Kidney (tissue), 14 donors: Measurements from ENCODE around the gene CNTD1. TPM values are rescaled to one million over a fixed set of nuclear protein-coding genes. Genes with fewer than 3 reads are reported as not detected.

Experiments
- DNase-seq, 5 donors: peaks; one replicate each; pipeline ENCODE4 v3.0.0-alpha.2; 2013 to 2020
- FAIRE-seq: peaks from 2 replicates; lab custom pipeline; 2012; peaks lifted over from hg19 to GRCh38; lab: Jason Lieb, UNC
- H3K27ac ChIP-seq, 2 donors: one replicate each; pipeline ENCODE4 v1.7.0; 2013; ENCODE audit warnings: low read depth in 2 of 2, low read length in 2 of 2, inconsistent platforms in 1 of 2
- H3K27me3 ChIP-seq: one replicate; pipeline ENCODE4 v1.7.1; 2013; ENCODE audit warnings: low read length, inconsistent platforms; ENCODE audit not compliant: control insufficient read depth, insufficient read depth
- H3K36me3 ChIP-seq, 3 donors: one replicate each; pipeline versions ENCODE4 v1.7.0 to v1.7.1; 2013; ENCODE audit warnings: low read length in 3 of 3, control low read depth in 1 of 3, inconsistent platforms in 1 of 3; ENCODE audit not compliant: insufficient read depth in 3 of 3, control insufficient read depth in 2 of 3
- H3K4me1 ChIP-seq, 3 donors: one replicate each; pipeline versions ENCODE4 v1.7.0 to v1.7.1; 2013; ENCODE audit warnings: low read length in 3 of 3, inconsistent platforms in 1 of 3, low read depth in 1 of 3; ENCODE audit not compliant: control insufficient read depth in 2 of 3, insufficient read depth in 2 of 3
- H3K4me3 ChIP-seq, 3 donors: one replicate each; pipeline versions ENCODE4 v1.7.0 to v1.8.1; 2013; ENCODE audit warnings: low read length in 3 of 3, control low read depth in 1 of 3, inconsistent platforms in 1 of 3
- H3K9ac ChIP-seq, 3 donors: one replicate each; pipeline versions ENCODE4 v1.7.0 to v1.7.1; 2013; ENCODE audit warnings: low read length in 3 of 3, control low read depth in 1 of 3, inconsistent platforms in 1 of 3
- H3K9me3 ChIP-seq, 3 donors: one replicate each; pipeline versions ENCODE4 v1.7.0 to v1.7.1; 2013; ENCODE audit warnings: low read length in 3 of 3, control low read depth in 1 of 3, inconsistent platforms in 1 of 3; ENCODE audit not compliant: control insufficient read depth in 2 of 3, insufficient read depth in 1 of 3
- CTCF ChIP-seq: IDR thresholded peaks from 3 replicates; pipeline ENCODE4 v1.5.1; 2012; ENCODE audit warnings: mild to moderate bottlenecking, moderate library complexity, borderline replicate concordance; ENCODE audit not compliant: insufficient read depth; ENCODE audit errors: extremely low read depth
- intact Hi-C: fragments of 100-400 bp; cut with DNase I; formaldehyde crosslinking; loops from one replicate; pipeline ENCODE4 v1.11.1; 2022
- polyA plus RNA-seq: library from polyadenylated mRNA; stranded (reverse); fragments of 350-450 nt; fragmentation: Illumina TruSeq; extraction: RNeasy Lipid Tissue Mini Kit (QIAGEN cat#74804); gene quantifications from one replicate; pipeline ENCODE4 v1.2.3, GENCODE V29; 2014; ENCODE audit warnings: low read depth, low replicate concordance; ENCODE audit not compliant: insufficient read depth
- total RNA-seq: library from RNA; stranded (reverse); fragmentation: NEBNext Ultra II Directional; extraction: Animal tissue kit (Norgen Biotek cat#: 25700); gene quantifications from one replicate; pipeline ENCODE4 v1.2.1, GENCODE V29; 2021
- donor health status: control.
- donor health status: control.
- donor health status: control.
- donor health status: control.
- donor health status: control.
- donor health status: DM: yes; HTN: yes; CAD: no.
- donor health status: Normal renal cell carcinoma (clear cell type).

Gene CNTD1
- total and polyA plus RNA-seq, 2 donors from 2014 or later: 0.60 to 0.95 TPM

GRCh38 chr17:42832934-42833766, 34.5 kb downstream of the CNTD1 start, which contains the start of gene PSME3:
Gene PSME3 (plus strand): TSS chr17:42833397. CDS start chr17:42833632, 235 bp downstream.
- DNase-seq (peak; percentile 91 to 97 (median 95)), FAIRE-seq (no peak)
- Histone ChIP-seq H3K9me3 (no peaks in the 10 kb centered on the region), H3K36me3 (peaks cover 0 to 14% (median 11%) of the 10 kb centered on the region in 3 donors), H3K4me1 (peaks cover 0 to 9% (median 5%) of the 10 kb centered on the region in 3 donors), H3K27me3 (no peaks in the 10 kb centered on the region), H3K9ac (peak within 1 kb of the TSS; percentile 79 to 95 (median 94)), H3K4me3 (peak within 1 kb of the TSS; percentile 82 to 95 (median 92)), H3K27ac (peak within 1 kb of the TSS; percentile 74 to 86)
- no peak for TF ChIP-seq CTCF
- intact Hi-C loops: no loop called here

GRCh38 chr17:42833767-42834422, 35.2 kb downstream of the CNTD1 start:
- Histone ChIP-seq H3K9ac (peak overlapping the region; percentile 71 to 95 (median 94)), H3K4me3 (peak overlapping the region; percentile 82 to 95 (median 92)), H3K27ac (peak overlapping the region; percentile 74 to 86), H3K27me3 (no peaks in the 10 kb centered on the region), H3K36me3 (peaks cover 0 to 20% (median 17%) of the 10 kb centered on the region in 3 donors), H3K4me1 (peaks cover 0 to 9% (median 5%) of the 10 kb centered on the region in 3 donors), H3K9me3 (no peaks in the 10 kb centered on the region)
- DNase-seq: peak in 2 of 5 donors; percentile 58 to 77
- FAIRE-seq: no peak
- intact Hi-C loops: no loop called here
- no peak for TF ChIP-seq CTCF

GRCh38 chr17:42835732-42836131, 37.1 kb downstream of the CNTD1 start:
- Histone ChIP-seq H3K36me3 (peaks cover 6 to 28% (median 26%) of the 10 kb centered on the region in 3 donors), H3K9ac (no peak overlapping the region), H3K4me1 (peaks cover 0 to 9% (median 5%) of the 10 kb centered on the region in 3 donors), H3K9me3 (no peaks in the 10 kb centered on the region), H3K27me3 (no peaks in the 10 kb centered on the region), H3K4me3 (no peak overlapping the region), H3K27ac (no peak overlapping the region)
- TF ChIP-seq CTCF: no peak
- DNase-seq (no peak), FAIRE-seq (no peak)
- intact Hi-C loops: no loop called here
